ENCODE results near the gene BPIFB3.

Gene BPIFB3

GRCh38 chr20:33015700-33016580 lies 37.8 kb upstream of the BPIFB3 start:
- H3K36me3 ChIP-seq (replicated peaks): no peaks in the 10 kb centered on the region
- H3K27me3 ChIP-seq (replicated peaks): no peaks in the 10 kb centered on the region
- in situ Hi-C loops (cut with HindIII; ENCODE audit: low pct_ligation_motif_present, low sequenced_read_pairs): no loop called here
- H3K4me3 ChIP-seq (ENCODE audit: low read depth, low read length): no peak overlapping the region
- no peak for DNase-seq
- TF ChIP-seq CTCF (IDR thresholded peaks at IDR 0.05; ENCODE audit: low read depth, low read length, missing control alignments): no peak
- no peak overlapping the region for H3K27ac ChIP-seq

GRCh38 chr20:33016581-33017109 lies 37.1 kb upstream of the BPIFB3 start:
- no peaks in the 10 kb centered on the region for H3K27me3 ChIP-seq (replicated peaks)
- in situ Hi-C loops (cut with HindIII; ENCODE audit: low pct_ligation_motif_present, low sequenced_read_pairs): no loop called here

GRCh38 chr20:33017542-33017941 lies 36.2 kb upstream of the BPIFB3 start:
- DNase-seq: no peak
- H3K27me3 ChIP-seq (replicated peaks): no peaks in the 10 kb centered on the region
- no peak overlapping the region for H3K27ac ChIP-seq
- in situ Hi-C loops (cut with HindIII; ENCODE audit: low pct_ligation_motif_present, low sequenced_read_pairs): no loop called here
- TF ChIP-seq CTCF (IDR thresholded peaks at IDR 0.05; ENCODE audit: low read depth, low read length, missing control alignments): no peak
- no peak overlapping the region for H3K4me3 ChIP-seq (ENCODE audit: low read depth, low read length)
- no peaks in the 10 kb centered on the region for H3K36me3 ChIP-seq (replicated peaks)

More at GRCh38 chr20:33016581-33017109, 37.1 kb upstream of the BPIFB3 start:
- Histone ChIP-seq H3K4me3 (ENCODE audit: low read depth, low read length) (no peak overlapping the region), H3K36me3 (replicated peaks) (no peaks in the 10 kb centered on the region), H3K27ac (no peak overlapping the region)
- no peak for DNase-seq
- no peak for TF ChIP-seq CTCF (IDR thresholded peaks at IDR 0.05; ENCODE audit: low read depth, low read length, missing control alignments)

GRCh38 chr20:33018169-33018931 lies 35.4 kb upstream of the BPIFB3 start:
- DNase-seq: no peak
- H3K36me3 ChIP-seq (replicated peaks): no peaks in the 10 kb centered on the region
- no peak overlapping the region for H3K4me3 ChIP-seq (ENCODE audit: low read depth, low read length)
- no peaks in the 10 kb centered on the region for H3K27me3 ChIP-seq (replicated peaks)
- H3K27ac ChIP-seq: no peak overlapping the region
- in situ Hi-C loops (cut with HindIII; ENCODE audit: low pct_ligation_motif_present, low sequenced_read_pairs): no loop called here
- no peak for TF ChIP-seq CTCF (IDR thresholded peaks at IDR 0.05; ENCODE audit: low read depth, low read length, missing control alignments)

- Histone ChIP-seq H3K36me3 (replicated peaks) (no peaks in the 10 kb centered on the region), H3K27ac (no peak overlapping the region), H3K27me3 (replicated peaks) (no peaks in the 10 kb centered on the region), H3K4me3 (ENCODE audit: low read depth, low read length) (no peak overlapping the region)
- in situ Hi-C loops (cut with HindIII; ENCODE audit: low pct_ligation_motif_present, low sequenced_read_pairs): no loop called here
- DNase-seq: no peak
- TF ChIP-seq CTCF (IDR thresholded peaks at IDR 0.05; ENCODE audit: low read depth, low read length, missing control alignments): no peak
These were observed 34.0 kb upstream of the BPIFB3 start for GRCh38 chr20:33019465-33020277.

All from brain microvascular endothelial cell (primary cell).